Measurements from ENCODE around the gene CD74. TPM values are rescaled to one million over a fixed set of nuclear protein-coding genes. Genes with fewer than 3 reads are reported as not detected.

Gene CD74
- total and polyA plus RNA-seq, 2 of the 4 experiments (the other 2 are of a cell fraction), result 0.18 to 1.1 TPM

- Histone ChIP-seq H3K4me1 (ENCODE audit: control insufficient read depth, insufficient read depth, low read length) (peaks cover 2% of the 10 kb centered on the region; the same call in 1 of the 2 replicates), H3K9me3 (ENCODE audit: control insufficient read depth, insufficient read depth, low read length) (no peaks in the 10 kb centered on the region), H2BK20ac (ENCODE audit: low read depth, low read length) (no peak overlapping the region), H3K56ac (ENCODE audit: extremely low read depth, insufficient read depth, low read length) (no peak overlapping the region), H3K27me3 (ENCODE audit: control insufficient read depth, insufficient read depth, low read length) (no peaks in the 10 kb centered on the region), H3K18ac (ENCODE audit: low read depth, low read length) (no peak overlapping the region), H4K8ac (ENCODE audit: low read depth in 2 of 2, low read length in 2 of 2) (no peak overlapping the region), H3K14ac (replicated peaks; ENCODE audit: low read depth, low read length) (no peak overlapping the region), H3K79me1 (ENCODE audit: low read depth in 1 of 2, low read length in 2 of 2) (peaks cover 0 to 11% of the 10 kb centered on the region in 2 experiments; a peak in 1 of 4 replicates), H2BK120ac (ENCODE audit: low read depth, low read length) (no peak overlapping the region), H3K4ac (ENCODE audit: low read depth, low read length) (no peak overlapping the region), H2AK9ac (replicated peaks; ENCODE audit: low read depth, low read length, poor library complexity) (no peak overlapping the region), H3K9me1 (ENCODE audit: insufficient read depth, low read length) (no peaks in the 10 kb centered on the region; the same call in none of the 2 replicates), H3K36me3 (ENCODE audit: control insufficient read depth, insufficient read depth, low read length) (peaks cover 75% of the 10 kb centered on the region), H2BK15ac (ENCODE audit: low read depth, low read length) (no peak overlapping the region), H3K9ac (ENCODE audit: low read depth, low read length) (no peak overlapping the region), H2BK5ac (ENCODE audit: low read depth, low read length, poor library complexity, severe bottlenecking) (no peak overlapping the region), H4K91ac (ENCODE audit: insufficient read depth, low read depth, low read length) (no peak overlapping the region), H2AK5ac (ENCODE audit: low read depth, low read length) (no peak overlapping the region), H3K4me3 (ENCODE audit: insufficient read depth, low read depth, low read length) (no peak overlapping the region), H3K23ac (ENCODE audit: low read depth, low read length) (no peak overlapping the region), H4K20me1 (ENCODE audit: insufficient read depth, low read length) (no peaks in the 10 kb centered on the region), H3K27ac (ENCODE audit: insufficient read depth, low read length) (no peak overlapping the region), H3K4me2 (ENCODE audit: low read depth, low read length) (no peak overlapping the region), H2AFZ (replicated peaks; ENCODE audit: low read length, poor library complexity) (no peak overlapping the region), H4K5ac (ENCODE audit: low read depth, low read length) (no peak overlapping the region)
- TF ChIP-seq CEBPB (IDR thresholded peaks at IDR 0.05; ENCODE audit: low read depth, low read length), result no peak
- TF ChIP-seq RFX5 (IDR thresholded peaks at IDR 0.05; ENCODE audit: low read depth, low read length), result no peak
- no peak for TF ChIP-seq FOS (IDR thresholded peaks at IDR 0.05; ENCODE audit: low read depth, low read length)
- TF ChIP-seq RCOR1 (IDR thresholded peaks at IDR 0.05; ENCODE audit: insufficient replicate concordance, low read length), result no peak
- TF ChIP-seq, protein P1, sequence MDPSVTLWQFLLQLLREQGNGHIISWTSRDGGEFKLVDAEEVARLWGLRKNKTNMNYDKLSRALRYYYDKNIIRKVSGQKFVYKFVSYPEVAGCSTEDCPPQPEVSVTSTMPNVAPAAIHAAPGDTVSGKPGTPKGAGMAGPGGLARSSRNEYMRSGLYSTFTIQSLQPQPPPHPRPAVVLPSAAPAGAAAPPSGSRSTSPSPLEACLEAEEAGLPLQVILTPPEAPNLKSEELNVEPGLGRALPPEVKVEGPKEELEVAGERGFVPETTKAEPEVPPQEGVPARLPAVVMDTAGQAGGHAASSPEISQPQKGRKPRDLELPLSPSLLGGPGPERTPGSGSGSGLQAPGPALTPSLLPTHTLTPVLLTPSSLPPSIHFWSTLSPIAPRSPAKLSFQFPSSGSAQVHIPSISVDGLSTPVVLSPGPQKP (IDR thresholded peaks at IDR 0.05; ENCODE audit: borderline replicate concordance, low read depth, low read length), result no peak
- no peak for TF ChIP-seq USF2 (IDR thresholded peaks at IDR 0.05; ENCODE audit: low read depth, low read length)
- no peak for TF ChIP-seq MAZ (IDR thresholded peaks at IDR 0.05; ENCODE audit: borderline replicate concordance, low read depth, low read length)
- TF ChIP-seq CHD1 (IDR thresholded peaks at IDR 0.05; ENCODE audit: low read depth, low read length), result no peak
- no peak for TF ChIP-seq SMC3 (IDR thresholded peaks at IDR 0.05; ENCODE audit: low read depth, low read length)
- TF ChIP-seq, protein P2, sequence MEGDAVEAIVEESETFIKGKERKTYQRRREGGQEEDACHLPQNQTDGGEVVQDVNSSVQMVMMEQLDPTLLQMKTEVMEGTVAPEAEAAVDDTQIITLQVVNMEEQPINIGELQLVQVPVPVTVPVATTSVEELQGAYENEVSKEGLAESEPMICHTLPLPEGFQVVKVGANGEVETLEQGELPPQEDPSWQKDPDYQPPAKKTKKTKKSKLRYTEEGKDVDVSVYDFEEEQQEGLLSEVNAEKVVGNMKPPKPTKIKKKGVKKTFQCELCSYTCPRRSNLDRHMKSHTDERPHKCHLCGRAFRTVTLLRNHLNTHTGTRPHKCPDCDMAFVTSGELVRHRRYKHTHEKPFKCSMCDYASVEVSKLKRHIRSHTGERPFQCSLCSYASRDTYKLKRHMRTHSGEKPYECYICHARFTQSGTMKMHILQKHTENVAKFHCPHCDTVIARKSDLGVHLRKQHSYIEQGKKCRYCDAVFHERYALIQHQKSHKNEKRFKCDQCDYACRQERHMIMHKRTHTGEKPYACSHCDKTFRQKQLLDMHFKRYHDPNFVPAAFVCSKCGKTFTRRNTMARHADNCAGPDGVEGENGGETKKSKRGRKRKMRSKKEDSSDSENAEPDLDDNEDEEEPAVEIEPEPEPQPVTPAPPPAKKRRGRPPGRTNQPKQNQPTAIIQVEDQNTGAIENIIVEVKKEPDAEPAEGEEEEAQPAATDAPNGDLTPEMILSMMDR (conservative IDR thresholded peaks at IDR 0.05; ENCODE audit: low read depth, low read length), result no peak
- TF ChIP-seq MAFK (IDR thresholded peaks at IDR 0.05; ENCODE audit: low read depth, low read length), result no peak
- TF ChIP-seq RAD21 (IDR thresholded peaks at IDR 0.05; ENCODE audit: low read length), result no peak
- no peak for TF ChIP-seq POLR2A (IDR thresholded peaks at IDR 0.05; ENCODE audit: low read depth, low read length)
- no peak for TF ChIP-seq NFE2L2 (IDR thresholded peaks at IDR 0.05; ENCODE audit: low read depth, low read length)
- no peak for TF ChIP-seq MXI1 (IDR thresholded peaks at IDR 0.05; ENCODE audit: borderline replicate concordance, low read depth, low read length)
- no peak for TF ChIP-seq BHLHE40 (IDR thresholded peaks at IDR 0.05; ENCODE audit: low read depth, low read length)
- ChIA-PET CTCF (interaction anchor here (0.8 kb wide), 1 partner anchor 15 kb away, joined by 3 read pairs; no protein-coding TSS in a partner anchor), POLR2A (ENCODE audit: unreplicated experiment) (no interaction called here)
- intact Hi-C loops (cut with micrococcal nuclease) (no loop called here), dilution Hi-C loops (cut with HindIII; ENCODE audit: low sequenced_read_pairs, unreplicated experiment) (no loop called here), in situ Hi-C loops (cut with MboI; ENCODE audit: low sequenced_read_pairs) (no loop called here)
- no peak for DNase-seq
- no peak for ATAC-seq (ENCODE audit: low read depth)
- WGBS, 2 experiments (ENCODE audit: extremely low coverage in 2 of 2, insufficient read length in 1 of 2), result no CpG with 5 or more reads among the region's 5 CpGs
- BruUV-seq (replicated peaks), result no TSS peak
Observed at GRCh38 chr5:150384701-150385100, 28.0 kb downstream of the CD74 start.
